OCI-M1 (cell line): ENCODE measurements around the gene RMRP.
"Not testable (repeated sequence)": the region's sequence is repeated elsewhere in the genome, so short reads cannot be mapped to it uniquely, and the experiment has no call there.

Experiments
- DNase-seq: peaks from one replicate; lab custom pipeline; 2025; lab: John Stamatoyannopoulos, UW

RMRP gene

DNA sequence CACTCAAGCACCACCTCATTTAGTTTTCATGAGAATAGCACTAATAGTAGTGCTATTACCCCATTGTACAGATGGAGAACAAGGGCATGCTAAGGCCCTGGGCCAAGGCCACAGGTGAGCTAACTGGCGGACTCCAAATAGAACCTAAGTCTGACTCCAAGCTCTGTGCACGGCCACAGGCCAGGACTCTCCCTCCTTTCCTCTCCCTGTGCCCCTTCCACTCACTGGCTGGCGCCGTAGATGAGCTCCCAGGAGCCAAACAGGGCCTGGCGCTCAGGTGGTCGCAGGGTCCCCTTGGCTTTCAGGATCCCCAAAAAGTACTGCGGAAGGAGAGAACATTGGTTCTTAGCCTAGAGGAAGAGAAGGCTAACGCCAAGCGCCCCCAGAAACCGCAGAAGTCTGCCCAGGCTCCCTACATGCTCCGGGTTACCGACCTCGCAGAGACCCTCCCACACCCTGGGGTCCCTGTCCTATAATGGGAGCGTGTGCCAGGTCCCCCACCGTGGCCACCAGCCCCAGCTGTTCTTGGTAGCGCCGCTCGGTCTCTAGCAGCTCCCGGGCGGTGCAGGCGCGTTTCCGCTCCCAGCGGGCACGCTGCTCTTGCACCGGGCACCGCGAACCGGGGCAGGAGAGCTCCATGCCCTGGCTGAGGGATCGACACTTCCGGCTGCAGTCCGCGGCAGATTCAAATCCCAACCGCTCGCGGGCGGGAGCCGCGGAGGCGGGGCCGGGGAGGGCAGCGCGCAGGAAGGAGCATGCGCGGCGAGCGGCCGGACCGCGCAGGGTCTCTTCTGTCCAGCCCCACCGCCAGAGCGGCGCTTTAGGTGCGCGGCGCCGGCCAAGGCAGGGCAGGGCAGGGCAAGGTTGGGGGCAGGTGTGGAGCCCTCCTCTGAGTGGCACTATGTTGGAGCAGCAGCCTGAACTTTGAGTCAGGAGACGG is 7.0 kb upstream of the RMRP start, which contains the start of gene ARHGEF39:
Gene ARHGEF39, minus strand, starts transcription at position 665 of the 940 bp plus-strand sequence. Its CDS starts 26 bp downstream, at position 639.
- peak; percentile 91 for DNase-seq

DNA sequence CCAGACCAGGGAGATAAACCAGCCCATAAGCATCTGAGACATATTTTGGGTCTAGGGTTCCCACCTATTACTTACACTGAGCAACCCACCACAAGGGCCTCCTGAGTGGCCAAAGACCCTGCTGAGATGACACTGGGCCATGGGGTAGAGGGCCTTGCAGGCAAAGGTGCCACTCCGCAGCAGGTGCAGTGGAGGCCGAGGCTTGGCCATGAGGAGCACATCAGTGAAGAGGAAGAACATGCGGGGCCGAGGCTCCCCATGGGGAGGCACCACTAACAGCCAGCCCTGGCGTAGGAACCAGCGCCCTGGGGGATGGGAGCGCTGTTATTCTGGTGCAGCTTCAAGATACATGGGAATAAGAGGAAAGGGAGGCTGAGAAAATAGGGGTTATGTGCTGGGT is 4.6 kb upstream of the RMRP start:
- no peak for DNase-seq

DNA sequence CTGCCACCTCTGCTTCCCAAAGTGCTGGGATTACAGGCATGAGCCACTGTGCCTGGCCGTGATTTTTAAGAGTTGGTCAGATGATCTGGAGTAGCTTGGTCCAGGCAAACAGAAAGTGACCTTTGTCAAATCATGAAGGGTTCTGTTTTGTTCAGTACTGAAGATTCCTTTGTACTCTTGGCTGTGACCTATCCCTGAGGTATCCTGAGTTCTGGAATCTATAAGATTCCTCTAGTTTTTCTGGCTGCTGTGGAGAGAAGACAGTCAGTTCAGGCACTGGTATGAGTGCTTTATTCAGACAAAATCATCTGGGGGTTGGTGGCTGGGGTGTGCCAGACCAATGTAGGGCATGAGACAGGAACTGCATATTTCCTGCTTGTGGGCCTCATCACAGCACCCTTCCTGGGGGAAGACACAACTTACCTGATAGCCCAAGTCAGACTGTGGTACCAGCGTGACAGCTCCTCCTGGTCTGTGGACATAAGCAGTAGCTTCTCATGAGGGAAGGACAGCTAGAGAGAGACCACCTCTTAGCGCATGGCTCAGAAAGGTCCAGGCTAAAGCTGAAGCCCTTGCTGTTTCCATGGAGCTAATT is 4.0 kb upstream of the RMRP start:
- no peak for DNase-seq

DNA sequence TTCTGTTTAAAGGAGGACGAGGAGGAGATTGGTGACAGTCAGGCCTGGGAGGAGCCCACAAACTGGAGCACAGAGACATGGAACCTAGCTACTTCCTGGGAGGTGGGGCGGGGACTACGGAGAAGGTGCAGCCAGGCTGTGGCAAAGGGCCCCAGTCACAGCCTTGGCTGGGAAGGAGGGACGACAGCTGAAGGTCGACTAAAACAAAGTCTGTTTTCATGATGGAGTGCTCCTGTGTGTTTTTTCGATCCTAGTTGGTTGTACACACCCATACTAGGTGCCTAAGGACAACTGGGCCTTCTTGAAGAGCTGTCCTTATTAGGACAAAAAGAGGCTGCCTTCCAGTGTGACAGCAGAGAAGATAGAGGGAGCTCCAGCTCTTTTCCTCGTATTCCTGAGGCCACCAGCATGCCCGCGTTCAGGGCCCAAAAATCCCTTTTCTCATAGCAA is 3.2 kb upstream of the RMRP start:
- DNase-seq = peak; percentile 33

DNA sequence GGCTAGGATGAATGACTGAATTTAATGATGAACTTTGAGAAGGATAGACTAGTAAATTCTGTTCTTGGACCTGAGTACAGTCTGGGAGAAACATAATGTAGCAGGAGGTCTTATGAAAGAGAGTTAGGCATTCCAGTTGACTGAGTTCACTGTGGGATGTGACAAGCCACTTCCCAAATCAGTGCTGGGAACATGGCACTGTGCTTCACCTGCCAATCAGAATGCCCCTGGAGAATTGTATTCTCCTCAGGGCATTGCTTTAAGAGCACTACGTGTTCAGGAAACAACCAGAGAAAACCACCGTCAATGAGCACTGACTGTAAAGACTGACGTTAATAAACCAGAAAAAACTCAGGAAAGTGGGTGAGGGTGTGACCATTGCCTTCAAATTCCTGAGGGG is 1.5 kb upstream of the RMRP start:
- no peak for DNase-seq

DNA sequence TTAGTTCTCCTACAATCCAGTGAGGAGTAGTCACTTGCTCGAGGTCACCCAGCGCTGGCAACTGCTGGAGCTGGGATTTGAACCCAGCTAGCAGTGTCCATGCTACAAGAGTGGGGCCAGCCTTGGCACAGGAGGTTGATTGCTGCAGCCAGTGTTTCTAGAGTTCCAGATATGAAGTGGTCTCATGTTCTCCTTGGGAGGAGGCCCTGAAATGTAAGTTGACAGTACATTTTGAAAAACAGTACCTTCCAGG is 1.1 kb upstream of the RMRP start:
- peak; percentile 76 for DNase-seq

DNA sequence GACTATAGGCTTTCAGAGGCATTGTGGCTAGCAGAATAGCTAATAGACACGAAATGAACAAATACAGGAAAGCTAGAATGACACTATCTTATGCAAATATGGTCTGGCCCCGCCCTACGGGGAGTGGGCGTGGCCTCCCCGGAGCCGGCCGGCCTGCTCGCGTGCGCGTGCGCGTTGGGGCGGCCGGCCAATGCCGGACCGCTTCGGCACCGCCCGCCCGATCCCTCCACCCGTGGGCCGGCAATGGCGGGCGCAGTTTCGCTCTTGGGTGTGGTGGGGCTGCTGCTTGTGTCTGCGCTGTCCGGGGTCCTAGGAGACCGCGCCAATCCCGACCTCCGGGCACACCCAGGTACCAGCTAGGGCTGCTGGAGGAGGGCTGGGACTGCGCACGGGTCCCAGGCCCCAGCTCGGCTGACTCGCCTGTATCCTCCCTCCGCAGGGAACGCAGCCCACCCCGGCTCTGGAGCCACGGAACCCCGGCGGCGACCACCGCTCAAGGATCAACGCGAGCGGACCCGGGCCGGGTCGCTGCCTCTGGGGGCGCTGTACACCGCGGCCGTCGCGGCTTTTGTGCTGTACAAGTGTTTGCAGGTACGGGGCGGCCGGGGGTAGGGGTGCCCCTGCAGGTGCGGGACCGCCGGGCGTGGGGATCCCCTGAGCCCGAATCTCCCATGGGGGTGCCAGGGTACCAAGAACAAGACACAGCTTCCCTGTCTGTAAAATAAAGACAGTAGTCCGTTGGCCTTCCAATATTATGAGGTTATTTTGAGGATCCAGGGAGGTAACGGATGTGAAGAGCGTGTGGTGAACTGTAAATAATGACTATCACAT is 533 bp upstream of the RMRP start, which contains the start of gene CCDC107:
Gene CCDC107, plus strand, starts transcription at position 156 of the 831 bp plus-strand sequence. Its CDS starts 88 bp downstream, at position 244.
- DNase-seq = peak; percentile 92

DNA sequence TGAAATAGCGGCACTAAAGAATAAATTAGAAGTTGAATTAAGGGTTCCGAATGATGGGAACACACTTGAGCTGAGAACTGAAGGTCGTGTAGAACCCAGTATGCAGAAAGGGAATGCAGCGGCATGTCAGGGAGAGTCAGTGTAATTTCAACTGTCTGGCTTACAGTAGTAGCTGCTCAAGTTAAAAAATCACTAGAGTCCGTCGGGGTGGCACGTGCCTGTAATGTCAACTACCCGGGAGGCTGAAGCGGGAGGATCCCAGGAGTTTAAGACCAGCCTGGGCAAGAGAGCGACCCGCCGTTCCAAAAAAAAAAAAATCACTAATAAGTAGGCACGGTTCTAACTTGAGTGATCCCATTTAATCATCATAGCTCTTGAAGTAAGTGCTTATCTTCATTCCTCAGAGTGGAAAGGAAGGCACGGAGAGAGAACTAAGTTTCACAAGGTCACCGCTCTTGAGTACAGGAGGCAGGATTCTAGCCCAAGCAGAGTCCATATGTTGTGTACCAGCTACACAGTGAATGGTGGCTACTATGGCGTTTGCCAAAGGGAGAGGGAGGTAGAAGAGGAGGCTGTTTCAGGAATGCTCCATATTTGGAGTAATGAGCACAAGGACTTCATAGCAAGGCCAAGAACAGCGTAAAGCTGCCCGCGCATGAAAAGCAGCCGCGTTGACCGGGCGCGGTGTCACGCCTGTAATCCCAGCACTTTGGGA is 831 bp downstream of the RMRP start:
- no peak for DNase-seq

DNA sequence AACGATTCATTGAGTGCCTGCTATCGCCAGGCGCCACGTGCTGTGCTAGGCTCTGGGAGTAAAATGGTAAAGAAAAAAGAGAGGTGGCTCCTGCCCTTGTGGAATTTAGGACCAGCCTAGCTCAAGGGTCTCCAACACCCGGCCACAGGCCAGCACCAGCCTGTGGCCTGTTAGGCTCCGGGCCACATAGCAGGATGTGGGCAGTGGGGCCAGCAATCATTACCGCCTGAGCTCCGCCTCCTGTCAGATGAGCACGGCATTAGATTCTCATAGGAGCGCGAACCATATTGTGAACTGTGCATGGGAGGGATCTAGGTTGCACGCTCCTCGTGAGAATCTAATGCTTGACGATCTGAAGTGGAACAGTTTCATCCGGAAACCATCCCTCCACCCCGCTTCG is 1.5 kb downstream of the RMRP start:
- no peak for DNase-seq

DNA sequence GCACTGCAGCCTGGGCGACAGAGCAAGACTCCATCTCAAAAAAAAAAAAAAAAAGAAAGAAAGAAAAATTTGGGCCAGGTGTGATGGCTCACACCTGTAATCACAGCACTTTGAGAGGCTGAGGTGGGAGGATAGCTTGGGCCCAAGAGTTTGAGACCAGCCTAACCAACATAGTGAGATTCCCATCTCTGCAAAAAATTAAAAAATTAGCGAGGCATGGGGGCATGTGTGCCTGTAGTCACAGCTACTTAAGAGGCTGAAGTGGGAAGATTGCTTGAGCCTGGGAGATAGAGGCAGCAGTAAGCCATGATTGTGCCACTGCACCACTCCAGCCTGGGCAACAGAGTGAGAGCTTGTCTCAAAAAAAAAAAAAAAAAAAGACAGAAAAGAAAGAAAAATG is 4.2 kb downstream of the RMRP start:
- no peak for DNase-seq

DNA sequence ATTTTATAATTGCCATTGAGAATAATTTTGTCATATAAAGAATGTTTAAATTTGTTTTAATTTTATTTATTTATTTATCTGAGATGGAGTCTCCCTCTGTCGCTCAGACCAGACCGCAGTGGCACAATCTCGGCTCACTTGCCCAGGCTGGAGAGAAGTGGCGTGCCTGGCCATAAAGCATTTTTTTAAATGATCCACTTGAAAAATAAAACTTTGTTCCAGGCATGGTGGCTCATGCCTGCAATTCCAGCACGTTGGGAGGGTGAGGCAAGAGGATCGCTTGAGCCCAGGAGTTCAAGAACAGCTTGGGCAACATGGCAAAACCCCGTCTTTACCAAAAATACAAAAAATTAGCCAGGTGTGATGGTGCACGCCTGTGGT is 5.0 kb downstream of the RMRP start:
- no peak for DNase-seq

DNA sequence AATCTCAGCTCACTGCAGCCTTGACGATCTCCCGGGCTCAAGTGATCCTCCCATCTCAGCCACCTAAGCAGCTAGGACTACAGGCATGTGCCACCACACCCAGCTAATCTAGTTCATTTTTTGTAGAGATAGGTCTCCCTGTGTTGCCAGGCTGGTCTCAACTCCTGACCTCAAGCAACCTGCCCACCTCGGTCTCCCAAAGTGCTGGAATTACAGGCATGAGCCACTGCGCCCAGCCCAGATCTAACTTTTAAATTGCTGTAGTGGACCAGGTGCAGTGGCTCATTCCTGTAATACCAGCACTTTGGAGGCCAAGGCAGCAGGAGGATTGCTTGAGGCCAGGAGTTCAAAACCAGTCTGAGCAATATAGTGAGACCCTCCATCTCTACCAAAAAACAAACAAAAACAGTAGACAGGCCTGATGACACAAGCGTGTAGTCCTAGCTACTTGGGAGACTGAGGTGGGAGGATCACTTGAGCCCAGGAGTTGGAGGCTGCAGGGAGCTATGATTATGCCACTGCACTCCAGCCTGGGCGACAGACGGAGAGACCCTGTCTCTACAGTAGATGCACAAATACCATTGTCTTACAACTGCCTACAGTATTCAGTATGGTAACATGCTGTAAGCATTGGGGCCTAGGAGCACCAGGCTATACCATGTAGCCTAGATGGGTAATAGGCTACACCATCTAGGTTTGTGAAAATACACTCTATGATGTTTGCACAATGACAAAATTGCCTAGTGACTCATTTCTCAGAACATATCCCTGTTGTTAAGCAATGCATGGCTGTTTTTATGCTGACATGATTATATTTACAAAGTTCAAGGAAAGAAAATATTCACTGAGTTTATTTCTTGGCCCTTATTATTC is 5.6 kb downstream of the RMRP start:
- DNase-seq = no peak

DNA sequence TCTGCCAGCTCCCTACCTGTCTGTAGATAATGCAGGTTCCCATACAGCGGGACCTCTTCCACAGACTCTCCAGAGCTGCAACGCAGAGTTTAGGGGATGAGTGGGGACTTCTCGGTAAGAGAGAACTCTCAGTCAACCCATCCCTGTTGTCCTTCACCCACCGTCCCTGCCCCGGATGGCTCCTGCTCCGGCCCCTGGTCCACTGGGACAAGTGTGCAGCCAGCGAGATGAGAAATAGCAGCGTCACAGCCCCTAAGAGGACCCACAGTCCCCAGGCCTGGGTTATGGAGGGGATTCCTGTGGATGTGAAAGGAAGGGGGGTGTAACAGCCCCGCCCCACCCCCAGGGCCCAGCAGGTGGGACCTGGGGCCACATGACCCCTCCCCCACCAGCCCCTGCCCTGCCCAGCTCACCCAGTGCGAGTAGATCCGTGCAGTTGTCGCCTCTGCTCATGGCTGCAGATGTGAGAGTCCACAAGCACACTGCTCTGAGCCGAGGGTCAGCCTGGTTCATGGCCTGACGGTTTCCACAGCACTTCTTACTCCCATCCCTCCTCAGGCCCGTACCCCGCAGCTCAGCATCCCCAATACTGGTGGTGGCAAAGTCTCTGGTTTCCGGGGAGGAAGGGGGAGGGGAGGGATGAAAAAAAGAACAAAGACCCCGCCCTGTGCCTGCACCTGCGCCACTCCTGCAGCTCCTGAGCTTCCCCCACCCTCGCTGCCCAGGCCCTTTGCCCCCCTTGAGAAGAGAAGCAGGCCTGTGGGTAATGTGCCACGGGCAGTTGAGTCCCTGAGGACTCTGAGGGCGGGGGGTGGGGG is 7.3 kb downstream of the RMRP start, which contains the start of gene SIT1:
Gene SIT1, minus strand, starts transcription at position 591 of the 818 bp plus-strand sequence. Its CDS starts 78 bp downstream, at position 513.
- DNase-seq = no peak

DNA sequence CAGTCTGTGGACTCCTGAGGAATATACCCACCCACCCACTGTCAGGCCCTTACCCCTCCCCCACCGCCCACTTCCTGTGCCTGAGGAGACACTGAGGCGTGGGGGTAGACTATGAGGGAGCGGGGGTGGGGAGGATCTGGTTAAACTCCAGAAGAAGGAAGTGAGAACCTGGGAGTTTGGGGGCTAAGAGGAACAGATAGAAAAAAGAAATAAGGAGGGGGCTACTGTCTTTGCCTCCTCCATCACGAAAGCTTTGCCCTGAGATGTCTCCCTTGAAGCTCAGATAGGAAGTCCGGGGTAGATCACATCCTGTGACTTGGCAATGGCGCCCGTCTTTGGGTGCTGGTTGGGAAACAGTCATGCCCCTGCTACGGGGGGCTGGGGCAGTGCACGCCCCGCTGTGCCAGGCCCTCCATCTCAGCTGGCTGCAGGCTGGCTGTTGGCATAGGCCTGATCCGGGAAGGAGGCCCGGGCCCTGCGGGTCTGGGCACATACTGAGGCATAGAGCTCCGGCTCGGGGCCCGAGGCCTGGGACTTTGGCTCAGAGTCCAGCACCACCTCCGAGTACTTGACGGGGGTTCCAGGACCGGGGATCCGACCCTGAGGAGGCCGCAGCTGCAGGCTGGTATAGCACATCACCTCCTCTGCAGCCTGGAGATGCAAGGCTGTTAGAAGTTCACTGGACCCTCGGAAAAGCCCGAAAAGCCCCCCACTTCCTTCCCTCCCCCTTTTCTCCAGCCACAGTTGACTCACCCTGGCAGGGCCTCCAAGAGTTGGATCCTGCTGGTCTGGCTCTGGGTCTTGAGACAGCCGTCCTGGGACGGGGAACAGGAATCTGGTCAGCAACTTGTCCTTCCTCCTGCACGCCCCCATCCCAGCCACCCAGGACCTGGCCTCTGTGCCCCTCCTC is 8.1 kb downstream of the RMRP start:
- DNase-seq = peak; percentile 70

DNA sequence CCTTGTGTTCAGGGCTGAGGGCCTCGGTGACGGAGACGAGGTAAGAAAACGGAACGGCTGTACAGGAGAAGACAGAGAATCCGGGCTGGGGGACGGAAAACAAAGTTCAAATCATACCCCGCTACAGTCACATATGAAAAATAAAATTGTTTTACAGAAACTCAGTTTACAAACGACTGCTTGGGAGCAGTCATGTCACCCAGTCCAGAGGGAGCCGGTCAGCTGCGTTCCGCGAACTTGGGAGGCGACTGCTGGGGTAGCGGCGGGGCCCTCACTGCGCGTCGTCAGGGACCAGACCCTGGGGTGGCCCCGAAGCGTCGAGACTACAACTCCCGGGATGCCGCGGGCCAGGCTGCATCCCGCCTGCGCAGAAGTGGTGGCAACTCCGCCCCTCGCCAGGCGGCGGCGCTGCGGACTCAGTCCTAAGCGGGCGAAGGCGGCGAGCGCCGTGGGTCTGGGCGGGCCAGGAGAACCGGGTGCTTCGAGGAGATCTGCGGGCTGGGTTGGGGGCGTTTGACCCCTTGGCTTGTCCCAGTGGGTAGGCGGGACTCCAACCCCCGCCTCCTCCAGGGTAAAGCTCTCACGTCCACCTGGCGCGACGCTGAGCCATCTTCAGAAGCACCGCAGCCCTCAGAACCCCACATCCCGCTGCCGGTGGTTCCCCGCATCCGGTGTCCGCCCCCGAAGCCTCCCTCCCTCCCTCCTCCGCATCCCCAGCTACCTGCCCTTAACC is 11.1 kb downstream of the RMRP start:
- peak; percentile 95 for DNase-seq

DNA sequence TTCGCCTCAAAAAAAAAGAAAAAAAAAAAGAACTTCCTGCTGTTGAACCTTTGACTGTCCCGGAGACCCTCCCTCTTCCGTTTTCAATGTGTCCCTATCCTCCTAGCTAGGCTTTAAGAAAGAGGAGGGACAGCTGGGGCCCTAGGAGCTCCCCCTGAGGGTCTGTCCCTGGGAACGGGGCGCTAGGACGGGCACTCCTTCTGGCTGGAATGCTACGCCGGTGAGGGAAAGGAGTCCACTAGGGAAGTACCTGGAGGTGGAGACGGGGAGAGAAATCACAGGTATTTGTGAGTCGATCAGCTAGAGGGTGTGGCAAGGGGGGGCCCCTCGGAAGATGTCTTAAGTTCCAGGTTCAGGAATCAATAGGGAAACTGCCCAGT is 11.7 kb downstream of the RMRP start:
- peak; percentile 74 for DNase-seq

DNA sequence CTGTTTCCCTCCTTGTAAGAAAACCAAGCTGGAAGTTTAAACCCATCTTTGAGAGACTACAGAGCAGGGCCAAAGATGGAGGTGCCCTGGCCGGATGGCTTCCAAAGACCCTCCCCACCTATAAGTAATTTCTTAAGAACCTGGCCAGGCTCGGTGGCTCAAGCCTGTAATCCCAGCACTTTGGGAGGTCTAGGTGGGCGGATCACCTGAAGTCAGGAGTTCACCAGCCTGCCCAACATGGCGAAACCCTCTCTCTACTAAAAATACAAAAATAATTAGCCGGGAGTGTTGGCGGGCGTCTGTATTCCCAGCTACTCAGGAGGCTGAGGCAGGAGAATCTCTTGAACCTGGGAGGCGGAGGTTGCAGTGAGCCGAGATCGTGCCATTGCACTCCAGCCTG is 12.1 kb downstream of the RMRP start:
- DNase-seq = not testable (repeated sequence)

DNA sequence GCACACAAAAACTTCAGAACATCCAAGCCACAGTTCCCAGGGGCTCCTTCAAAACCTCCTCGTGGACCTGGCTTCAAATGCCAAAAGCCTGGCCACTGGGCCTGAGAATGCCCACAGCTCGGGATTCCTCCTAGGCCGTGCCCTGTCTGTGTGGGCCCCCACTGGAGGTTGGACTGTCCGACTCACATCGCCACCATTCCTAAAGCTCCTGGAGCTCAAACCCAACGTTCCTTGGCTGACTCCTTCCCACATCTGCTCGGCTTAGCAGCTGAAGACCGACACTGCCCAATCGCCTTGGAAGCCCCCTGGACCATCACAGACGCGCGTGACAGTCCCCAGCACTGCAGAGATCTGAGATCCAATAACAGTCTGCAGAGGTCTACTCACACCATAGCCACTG is 14.8 kb downstream of the RMRP start:
- DNase-seq = no peak
